GM12875 (cell line): ENCODE data around the gene HIF1A.

Experiments used
- H3K4me3 ChIP-seq: one replicate; pipeline ENCODE4 v1.5.1; 2011; ENCODE audit warnings: low read depth, low read length, control low read depth
- CTCF ChIP-seq: IDR thresholded peaks from 2 replicates; pipeline ENCODE4 v1.5.1; 2011; ENCODE audit warnings: low read depth, mild to moderate bottlenecking, control low read depth, inconsistent platforms, low read length, moderate library complexity, borderline replicate concordance; ENCODE audit not compliant: insufficient read depth

Gene HIF1A

GRCh38 chr14:61690039-61690438 lies 5.3 kb upstream of the HIF1A start:
- no peak for TF ChIP-seq CTCF

GRCh38 chr14:61690982-61691381 lies 4.3 kb upstream of the HIF1A start:
- no peak overlapping the region for H3K4me3 ChIP-seq
- no peak for TF ChIP-seq CTCF

More at GRCh38 chr14:61690039-61690438, 5.3 kb upstream of the HIF1A start:
- H3K4me3 ChIP-seq = no peak overlapping the region

- no peak for TF ChIP-seq CTCF
- no peak overlapping the region for H3K4me3 ChIP-seq
Observed at GRCh38 chr14:61691495-61691894, 3.8 kb upstream of the HIF1A start.

GRCh38 chr14:61694039-61694438 lies 1.3 kb upstream of the HIF1A start:
- H3K4me3 ChIP-seq = no peak overlapping the region
- no peak for TF ChIP-seq CTCF

- H3K4me3 ChIP-seq = peak overlapping the region; percentile 94
- TF ChIP-seq CTCF = no peak
Observed at GRCh38 chr14:61695695-61696527, 598 bp downstream of the HIF1A start.

- H3K4me3 ChIP-seq = peak overlapping the region; percentile 94
- no peak for TF ChIP-seq CTCF
Observed at GRCh38 chr14:61696753-61697318, 1.5 kb downstream of the HIF1A start.
